ENCODE measurements around the gene PCA3. TPM values are rescaled to one million over a fixed set of nuclear protein-coding genes. Genes with fewer than 3 reads are reported as not detected.

Gene PCA3
- total and polyA plus RNA-seq, 2 of the 8 experiments (the other 6 are each of a cell fraction or from before 2014, with no cell fraction given), result not detected

GRCh38 chr9:76828447-76828846, 64.2 kb downstream of the PCA3 start:
- H3K4me1 ChIP-seq (replicated peaks in 1 of 4; ENCODE audit: control insufficient read depth in 3 of 4, insufficient read depth in 4 of 4, low read length in 3 of 4), result peaks cover 0 to 4% (median 0%) of the 10 kb centered on the region in 4 experiments; a peak in 1 of 7 replicates
- no peak overlapping the region for H2BK20ac ChIP-seq (ENCODE audit: low read length)
- no peaks in the 10 kb centered on the region for H3K9me3 ChIP-seq (ENCODE audit: insufficient read depth in 2 of 2, low read depth in 1 of 2, low read length in 1 of 2)
- H4K8ac ChIP-seq (ENCODE audit: extremely low read depth, insufficient read depth, low read length), result no peak overlapping the region
- no peak overlapping the region for H3K4me3 ChIP-seq (ENCODE audit: extremely low read depth in 1 of 4, insufficient read depth in 2 of 4, low read depth in 3 of 4, low read length in 4 of 4)
- no peak for DNase-seq (ENCODE audit: low read depth in 1 of 2, low spot score in 2 of 2)
- H2BK5ac ChIP-seq (ENCODE audit: low read depth, low read length), result no peak overlapping the region
- H3K18ac ChIP-seq (ENCODE audit: extremely low read depth, low read length), result no peak overlapping the region
- no peak overlapping the region for H2AK5ac ChIP-seq (ENCODE audit: low read depth, low read length)
- H4K91ac ChIP-seq (replicated peaks; ENCODE audit: insufficient read length, low read length), result no peak overlapping the region
- no peak for FAIRE-seq
- TF ChIP-seq GTF2F1 (IDR thresholded peaks at IDR 0.05; ENCODE audit: borderline replicate concordance, low read depth, low read length) (no peak), TAF1 (IDR thresholded peaks at IDR 0.05; ENCODE audit: low read depth, low read length) (no peak), ATF2 (IDR thresholded peaks at IDR 0.05; ENCODE audit: low read length) (no peak), MAFK (IDR thresholded peaks at IDR 0.05; ENCODE audit: low read depth, low read length) (no peak), TAF7 (optimal IDR thresholded peaks at IDR 0.05; ENCODE audit: borderline replicate concordance, low read depth, low read length) (no peak), CHD1 (IDR thresholded peaks at IDR 0.05; ENCODE audit: low read depth, low read length) (no peak), POU5F1 (IDR thresholded peaks at IDR 0.05; ENCODE audit: low read depth, low read length) (no peak)
- no peak overlapping the region for H4K5ac ChIP-seq (ENCODE audit: insufficient read length, low read depth, low read length)
- CTCF ChIA-PET (ENCODE audit: partially characterized antibody), result interaction anchor here (2.5 kb wide), 1 partner anchor 72 kb away, joined by 6 read pairs; no protein-coding TSS in a partner anchor
- no peak overlapping the region for H2AFZ ChIP-seq (ENCODE audit: low read length)
- H3K4ac ChIP-seq (replicated peaks; ENCODE audit: insufficient read length, low read depth, low read length), result no peak overlapping the region
- 83% methylated on average over 3 of the region's 3 CpGs; no CpG with 5 or more reads in 1 of the 2 experiments for WGBS, 2 experiments (ENCODE audit: extremely low coverage in 1 of 2, insufficient coverage in 1 of 2, insufficient read length in 1 of 2, insufficient replicate concordance in 2 of 2, low coverage in 1 of 2, low lambda C conversion rate in 2 of 2, missing lambda C conversion rate in 1 of 2)
- H3K79me2 ChIP-seq (ENCODE audit: control insufficient read depth in 1 of 2, insufficient read depth in 2 of 2, low read length in 2 of 2), result no peaks in the 10 kb centered on the region
- H3K36me3 ChIP-seq (ENCODE audit: control insufficient read depth in 2 of 4, insufficient read depth in 4 of 4, low read length in 3 of 4), result no peaks in the 10 kb centered on the region
- no peak overlapping the region for H3K14ac ChIP-seq (ENCODE audit: insufficient read length)
- no peaks in the 10 kb centered on the region for H3K79me1 ChIP-seq (ENCODE audit: low read depth, low read length)
- H3K23ac ChIP-seq (ENCODE audit: insufficient read length), result no peak overlapping the region
- no peak overlapping the region for H3K9ac ChIP-seq (replicated peaks in 1 of 4; ENCODE audit: extremely low read depth in 1 of 4, low read depth in 3 of 4, low read length in 3 of 4)
- no peaks in the 10 kb centered on the region for H3K27me3 ChIP-seq (replicated peaks in 1 of 4; ENCODE audit: control insufficient read depth in 3 of 4, extremely low read depth in 1 of 4, insufficient read depth in 3 of 4, low read length in 3 of 4)
- POLR2A ChIA-PET (ENCODE audit: partially characterized antibody), result interaction anchor here (0.6 kb wide), 1 partner anchor 20 kb away, joined by 3 read pairs; no protein-coding TSS in a partner anchor
- H3K4me2 ChIP-seq (ENCODE audit: insufficient read depth in 1 of 2, low read depth in 2 of 2, low read length in 2 of 2), result no peak overlapping the region
- no peak overlapping the region for H2BK12ac ChIP-seq (ENCODE audit: low read depth, low read length)
- no peak overlapping the region for H2BK120ac ChIP-seq (replicated peaks; ENCODE audit: low read depth, low read length)
- H3K56ac ChIP-seq (replicated peaks; ENCODE audit: insufficient read length, low read depth, low read length), result no peak overlapping the region
- no peak overlapping the region for H2BK15ac ChIP-seq (ENCODE audit: low read length)
- H3K27ac ChIP-seq (ENCODE audit: low read depth, low read length), result no peak overlapping the region
- no peaks in the 10 kb centered on the region for H4K20me1 ChIP-seq (replicated peaks in 1 of 2; ENCODE audit: control insufficient read depth in 1 of 2, insufficient read depth in 2 of 2, low read length in 2 of 2)
- no peaks in the 10 kb centered on the region for H3K23me2 ChIP-seq (ENCODE audit: low read depth, low read length)

Data from H1 (cell line).